T-helper 17 cell (primary cell): ENCODE measurements around the gene UNC119B. TPM values are rescaled to one million over a fixed set of nuclear protein-coding genes. Genes with fewer than 3 reads are reported as not detected.
"Not testable (repeated sequence)": the region's sequence is repeated elsewhere in the genome, so short reads cannot be mapped to it uniquely, and the experiment has no call there.

ENCODE experiments used
- ATAC-seq: fragments of 150-1000 bp; cut with Tn5 transposase; 2 replicates; pipeline ENCODE4 v1.10.0; 2021; ENCODE audit warnings: mild to moderate bottlenecking, moderate library complexity
- DNase-seq, 3 donors: peaks; one replicate each; pipeline versions ENCODE4 v3.0.0 to v3.0.0-alpha.2; 2020 to 2021
- H3K9me3 ChIP-seq: one replicate; pipeline ENCODE4 v1.7.0; 2013; ENCODE audit warnings: low read length, mild to moderate bottlenecking; ENCODE audit not compliant: control insufficient read depth, poor library complexity, severe bottlenecking
- H3K27ac Mint-ChIP-seq: one replicate; pipeline ENCODE4 v1.8.0; 2022; ENCODE audit warnings: mild to moderate bottlenecking, moderate library complexity, mixed read lengths
- H3K27me3 Mint-ChIP-seq: one replicate; pipeline ENCODE4 v1.8.0; 2022; ENCODE audit warnings: mixed read lengths
- H3K36me3 Mint-ChIP-seq: one replicate; pipeline ENCODE4 v1.8.0; 2022; ENCODE audit warnings: low read depth, mixed read lengths
- H3K4me1 Mint-ChIP-seq: one replicate; pipeline ENCODE4 v1.8.0; 2022; ENCODE audit warnings: mild to moderate bottlenecking, mixed read lengths
- H3K4me3 Mint-ChIP-seq: one replicate; pipeline ENCODE4 v1.8.0; 2022; ENCODE audit warnings: mild to moderate bottlenecking, moderate library complexity, mixed read lengths
- total RNA-seq, 4 donors: library from RNA in 2 of 4; stranded (reverse) in 2 of 4; gene quantifications; one replicate each; pipeline ENCODE4 v1.2.3 and lab custom pipeline; 2022 to 2026

UNC119B gene
- 10 to 100 TPM; 15.2 to 16.2 TPM for total RNA-seq
- 16.3 to 41.4 reads per million in 2 donors for total RNA-seq (lab: John Stamatoyannopoulos, UW)

- Mint-ChIP-seq H3K4me1 (peaks cover 22% of the 10 kb centered on the region), H3K27ac (peak within 1 kb of the TSS; percentile 90), H3K27me3 (no peaks in the 10 kb centered on the region), H3K36me3 (no peaks in the 10 kb centered on the region), H3K4me3 (peak within 1 kb of the TSS; percentile 95)
- ATAC-seq (peak; percentile 88), DNase-seq (peak; percentile 70 to 77 (median 73))
- H3K9me3 ChIP-seq = no peaks in the 10 kb centered on the region
These were observed at the start of gene UNC119B for GRCh38 chr12:120710031-120710804. Gene UNC119B, plus strand, starts transcription at chr12:120710458. Its CDS starts 17 bp downstream, at chr12:120710475.

- DNase-seq = no peak
- Mint-ChIP-seq H3K27me3 (peaks cover 33% of the 10 kb centered on the region), H3K4me1 (peaks cover 4% of the 10 kb centered on the region), H3K27ac (no peak overlapping the region), H3K36me3 (peaks cover 4% of the 10 kb centered on the region), H3K4me3 (no peak overlapping the region)
- H3K9me3 ChIP-seq = no peaks in the 10 kb centered on the region
- no peak for ATAC-seq
These were observed 48.8 kb upstream of the UNC119B start for GRCh38 chr12:120661432-120661831.

- peaks cover 38% of the 10 kb centered on the region for H3K27me3 Mint-ChIP-seq
- H3K4me1 Mint-ChIP-seq = peaks cover 4% of the 10 kb centered on the region
- peaks cover 4% of the 10 kb centered on the region for H3K36me3 Mint-ChIP-seq
- no peak overlapping the region for H3K4me3 Mint-ChIP-seq
- H3K9me3 ChIP-seq = no peaks in the 10 kb centered on the region
- DNase-seq (no peak), ATAC-seq (peak; percentile 59)
- H3K27ac Mint-ChIP-seq = no peak overlapping the region
These were observed 47.4 kb upstream of the UNC119B start for GRCh38 chr12:120662879-120663278.

GRCh38 chr12:120663741-120664140 lies 46.5 kb upstream of the UNC119B start:
- no peak overlapping the region for H3K4me3 Mint-ChIP-seq
- DNase-seq = no peak
- H3K27ac Mint-ChIP-seq = no peak overlapping the region
- H3K27me3 Mint-ChIP-seq = peaks cover 40% of the 10 kb centered on the region
- H3K36me3 Mint-ChIP-seq = peaks cover 4% of the 10 kb centered on the region
- peaks cover 4% of the 10 kb centered on the region for H3K4me1 Mint-ChIP-seq
- H3K9me3 ChIP-seq = no peaks in the 10 kb centered on the region
- ATAC-seq = no peak

- no peak for DNase-seq
- Mint-ChIP-seq H3K27ac (no peak overlapping the region), H3K4me3 (no peak overlapping the region)
These were observed 43.5 kb upstream of the UNC119B start for GRCh38 chr12:120666571-120667390.

GRCh38 chr12:120668091-120668867 lies 42.0 kb upstream of the UNC119B start:
- no peak for DNase-seq
- Mint-ChIP-seq H3K27me3 (peaks cover 37% of the 10 kb centered on the region), H3K4me3 (no peak overlapping the region), H3K27ac (peak overlapping the region; percentile 45), H3K4me1 (no peaks in the 10 kb centered on the region), H3K36me3 (no peaks in the 10 kb centered on the region)
- ATAC-seq = no peak
- H3K9me3 ChIP-seq = no peaks in the 10 kb centered on the region

More at GRCh38 chr12:120666571-120667390, 43.5 kb upstream of the UNC119B start:
- H3K9me3 ChIP-seq = no peaks in the 10 kb centered on the region
- Mint-ChIP-seq H3K27me3 (peaks cover 37% of the 10 kb centered on the region), H3K36me3 (peaks cover 2% of the 10 kb centered on the region), H3K4me1 (no peaks in the 10 kb centered on the region)
- ATAC-seq = no peak

- H3K36me3 Mint-ChIP-seq = no peaks in the 10 kb centered on the region
- no peak overlapping the region for H3K27ac Mint-ChIP-seq
- ATAC-seq = peak; percentile 56
- H3K27me3 Mint-ChIP-seq = peaks cover 31% of the 10 kb centered on the region
- no peaks in the 10 kb centered on the region for H3K4me1 Mint-ChIP-seq
- H3K9me3 ChIP-seq = no peaks in the 10 kb centered on the region
- no peak overlapping the region for H3K4me3 Mint-ChIP-seq
- DNase-seq = no peak
These were observed 41.1 kb upstream of the UNC119B start for GRCh38 chr12:120668868-120669840.

- H3K27me3 Mint-ChIP-seq = peaks cover 26% of the 10 kb centered on the region
- not testable (repeated sequence) for H3K36me3 Mint-ChIP-seq, ATAC-seq, H3K4me3 Mint-ChIP-seq, H3K27ac Mint-ChIP-seq, H3K9me3 ChIP-seq, H3K4me1 Mint-ChIP-seq, DNase-seq
These were observed 40.0 kb upstream of the UNC119B start for GRCh38 chr12:120670237-120670636.

GRCh38 chr12:120670667-120671066 lies 39.6 kb upstream of the UNC119B start:
- no peaks in the 10 kb centered on the region for H3K36me3 Mint-ChIP-seq
- peaks cover 26% of the 10 kb centered on the region for H3K27me3 Mint-ChIP-seq
- ATAC-seq (no peak), DNase-seq (no peak)
- H3K4me3 Mint-ChIP-seq = no peak overlapping the region
- no peaks in the 10 kb centered on the region for H3K4me1 Mint-ChIP-seq
- no peaks in the 10 kb centered on the region for H3K9me3 ChIP-seq
- H3K27ac Mint-ChIP-seq = no peak overlapping the region

- Mint-ChIP-seq H3K4me1 (no peaks in the 10 kb centered on the region), H3K36me3 (no peaks in the 10 kb centered on the region), H3K27me3 (peaks cover 12% of the 10 kb centered on the region), H3K4me3 (no peak overlapping the region), H3K27ac (no peak overlapping the region)
- H3K9me3 ChIP-seq = no peaks in the 10 kb centered on the region
- ATAC-seq = no peak
- no peak for DNase-seq
These were observed 36.1 kb upstream of the UNC119B start for GRCh38 chr12:120674097-120674636.

- Mint-ChIP-seq H3K4me3 (no peak overlapping the region), H3K36me3 (no peaks in the 10 kb centered on the region), H3K27ac (peak overlapping the region; percentile 6), H3K4me1 (no peaks in the 10 kb centered on the region), H3K27me3 (peaks cover 4% of the 10 kb centered on the region)
- no peak for ATAC-seq
- H3K9me3 ChIP-seq = no peaks in the 10 kb centered on the region
- DNase-seq = no peak
These were observed 32.3 kb upstream of the UNC119B start for GRCh38 chr12:120677765-120678473.
